Left ventricle myocardium inferior (tissue), 1 donor: ENCODE measurements around the gene DNAH5. TPM values are rescaled to one million over a fixed set of nuclear protein-coding genes. Genes with fewer than 3 reads are reported as not detected.

Experiments
- DNase-seq: peaks from one replicate; pipeline ENCODE4 v3.0.0-alpha.2; 2020
- H3K27ac ChIP-seq: fragments of 200-600 bp; replicated peaks from 2 replicates; pipeline ENCODE4 v1.8.0; 2021
- H3K27me3 ChIP-seq: fragments of 200-600 bp; 2 replicates; pipeline ENCODE4 v1.8.0; 2021; ENCODE audit warnings: low read depth
- H3K36me3 ChIP-seq: fragments of 200-600 bp; 2 replicates; pipeline ENCODE4 v1.8.0; 2021
- H3K4me1 ChIP-seq: fragments of 200-600 bp; 2 replicates; pipeline ENCODE4 v1.8.0; 2021
- H3K4me3 ChIP-seq: fragments of 200-600 bp; 2 replicates; pipeline ENCODE4 v1.8.0; 2021; ENCODE audit warnings: mild to moderate bottlenecking, moderate library complexity
- H3K9me3 ChIP-seq: fragments of 200-600 bp; replicated peaks from 2 replicates; pipeline ENCODE4 v1.8.0; 2021
- intact Hi-C: fragments of 100-400 bp; cut with micrococcal nuclease; formaldehyde crosslinking; loops from one replicate; pipeline ENCODE4 v1.11.0; 2022
- total RNA-seq: library from RNA; stranded (reverse); fragmentation: NEBNext Ultra II Directional; extraction: Animal tissue kit (Norgen Biotek cat#: 25700); gene quantifications from one replicate; pipeline ENCODE4 v1.2.1, GENCODE V29; 2021
- TF ChIP-seq, protein P1 (sequence below): fragments of 200-600 bp; IDR thresholded peaks from 2 replicates; pipeline ENCODE4 v1.8.0; 2021; ENCODE audit warnings: antibody characterized with exemption, mild to moderate bottlenecking, borderline replicate concordance
- donor health status: DM: no; HTN: yes; CAD: no; lungs with severe emphysema.

The DNAH5 gene
- total RNA-seq, 1 donor from 2014 or later: 0.14 TPM

DNA sequence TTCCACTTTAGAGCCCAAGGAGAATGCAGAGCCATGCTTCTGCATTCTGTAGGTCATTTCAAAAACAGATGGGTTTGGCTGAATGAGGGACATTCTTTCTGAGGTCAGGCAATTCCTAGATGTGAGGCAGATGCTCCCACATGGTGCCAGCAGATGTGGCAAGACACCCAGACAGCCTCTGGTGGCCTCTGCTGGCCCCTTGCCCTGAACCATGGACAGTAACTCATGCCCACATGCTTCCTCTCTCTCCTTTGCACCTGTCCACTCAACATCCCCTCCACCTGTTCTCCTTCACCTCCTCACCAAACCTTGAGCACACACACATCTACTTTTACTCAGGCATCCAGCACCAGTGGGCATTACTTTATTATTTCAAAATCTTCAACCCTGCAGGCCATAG is 252.3 kb downstream of the DNAH5 start:
- peaks cover 19% of the 10 kb centered on the region for H3K9me3 ChIP-seq
- DNase-seq: no peak
- TF ChIP-seq, protein P1, sequence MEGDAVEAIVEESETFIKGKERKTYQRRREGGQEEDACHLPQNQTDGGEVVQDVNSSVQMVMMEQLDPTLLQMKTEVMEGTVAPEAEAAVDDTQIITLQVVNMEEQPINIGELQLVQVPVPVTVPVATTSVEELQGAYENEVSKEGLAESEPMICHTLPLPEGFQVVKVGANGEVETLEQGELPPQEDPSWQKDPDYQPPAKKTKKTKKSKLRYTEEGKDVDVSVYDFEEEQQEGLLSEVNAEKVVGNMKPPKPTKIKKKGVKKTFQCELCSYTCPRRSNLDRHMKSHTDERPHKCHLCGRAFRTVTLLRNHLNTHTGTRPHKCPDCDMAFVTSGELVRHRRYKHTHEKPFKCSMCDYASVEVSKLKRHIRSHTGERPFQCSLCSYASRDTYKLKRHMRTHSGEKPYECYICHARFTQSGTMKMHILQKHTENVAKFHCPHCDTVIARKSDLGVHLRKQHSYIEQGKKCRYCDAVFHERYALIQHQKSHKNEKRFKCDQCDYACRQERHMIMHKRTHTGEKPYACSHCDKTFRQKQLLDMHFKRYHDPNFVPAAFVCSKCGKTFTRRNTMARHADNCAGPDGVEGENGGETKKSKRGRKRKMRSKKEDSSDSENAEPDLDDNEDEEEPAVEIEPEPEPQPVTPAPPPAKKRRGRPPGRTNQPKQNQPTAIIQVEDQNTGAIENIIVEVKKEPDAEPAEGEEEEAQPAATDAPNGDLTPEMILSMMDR: no peak
- no peak overlapping the region for H3K4me3 ChIP-seq
- H3K36me3 ChIP-seq: no peaks in the 10 kb centered on the region
- intact Hi-C loops: no loop called here
- no peak overlapping the region for H3K27ac ChIP-seq
- H3K4me1 ChIP-seq: no peaks in the 10 kb centered on the region
- no peaks in the 10 kb centered on the region for H3K27me3 ChIP-seq

DNA sequence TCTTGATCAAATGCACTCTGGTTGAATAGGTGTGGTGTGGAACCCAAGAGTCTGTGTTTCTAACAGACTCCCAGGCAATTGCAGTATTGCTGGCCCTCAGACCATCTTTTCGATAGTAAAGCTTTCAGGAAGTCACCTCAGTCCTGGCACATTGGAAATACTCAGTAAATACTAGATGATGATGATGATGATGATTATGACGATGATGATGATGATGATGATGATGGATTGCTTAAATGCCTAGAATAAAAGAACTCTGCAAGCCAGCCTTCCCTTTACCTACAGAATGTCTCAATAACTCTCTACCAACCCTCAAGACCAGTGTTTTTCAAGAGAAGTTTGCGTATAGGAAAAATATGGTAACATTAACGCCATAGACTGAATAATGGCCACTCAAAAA is 268.0 kb downstream of the DNAH5 start:
- no peak overlapping the region for H3K4me3 ChIP-seq
- DNase-seq: no peak
- H3K27me3 ChIP-seq: no peaks in the 10 kb centered on the region
- no peaks in the 10 kb centered on the region for H3K4me1 ChIP-seq
- TF ChIP-seq, protein P1: no peak
- H3K9me3 ChIP-seq: no peaks in the 10 kb centered on the region
- H3K36me3 ChIP-seq: no peaks in the 10 kb centered on the region
- H3K27ac ChIP-seq: no peak overlapping the region
- intact Hi-C loops: no loop called here

DNA sequence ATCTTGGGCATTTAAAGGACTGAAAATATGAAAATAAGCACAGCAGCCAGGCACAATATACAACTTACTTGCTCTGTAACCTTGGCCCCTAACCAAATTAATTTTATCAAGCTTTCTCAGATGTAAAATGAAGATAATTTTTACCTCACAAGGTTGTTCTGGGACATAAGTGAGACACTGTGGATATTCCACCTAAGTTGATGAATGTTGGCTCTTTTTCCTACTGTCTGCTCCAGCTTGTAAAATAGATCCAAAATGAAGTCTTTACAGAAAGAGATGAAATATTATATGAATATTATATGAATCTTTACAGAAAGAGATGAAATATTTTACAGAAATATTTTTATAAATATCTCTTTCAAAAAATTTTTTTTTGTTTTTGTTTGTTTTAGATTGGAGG is 270.1 kb downstream of the DNAH5 start:
- Histone ChIP-seq H3K27me3 (no peaks in the 10 kb centered on the region), H3K9me3 (peaks cover 5% of the 10 kb centered on the region), H3K4me3 (no peak overlapping the region), H3K27ac (no peak overlapping the region), H3K36me3 (no peaks in the 10 kb centered on the region), H3K4me1 (no peaks in the 10 kb centered on the region)
- DNase-seq: no peak
- intact Hi-C loops: no loop called here
- TF ChIP-seq, protein P1: no peak

DNA sequence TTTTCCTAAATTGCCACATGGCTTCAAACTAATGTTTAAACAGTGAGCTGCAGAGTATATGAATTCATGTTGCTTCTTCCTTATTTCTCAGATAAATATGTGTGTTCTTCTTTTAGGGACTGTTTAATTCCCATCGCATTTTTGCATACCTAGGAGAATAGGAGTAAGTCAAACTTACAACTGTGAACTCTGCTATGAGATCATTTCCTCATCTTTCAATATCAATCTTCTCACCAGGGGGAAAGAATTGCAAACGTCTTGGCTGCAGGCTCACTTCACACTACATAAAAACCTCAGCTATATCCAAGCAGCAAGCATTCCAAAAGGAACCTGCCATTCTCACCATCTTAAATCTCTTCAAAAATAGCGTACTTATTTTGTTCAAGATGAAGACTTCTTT is 271.0 kb downstream of the DNAH5 start:
- no peaks in the 10 kb centered on the region for H3K36me3 ChIP-seq
- no peak overlapping the region for H3K27ac ChIP-seq
- no peak overlapping the region for H3K4me3 ChIP-seq
- TF ChIP-seq, protein P1: no peak
- H3K9me3 ChIP-seq: peaks cover 5% of the 10 kb centered on the region
- H3K27me3 ChIP-seq: no peaks in the 10 kb centered on the region
- intact Hi-C loops: no loop called here
- DNase-seq: no peak
- H3K4me1 ChIP-seq: no peaks in the 10 kb centered on the region

DNA sequence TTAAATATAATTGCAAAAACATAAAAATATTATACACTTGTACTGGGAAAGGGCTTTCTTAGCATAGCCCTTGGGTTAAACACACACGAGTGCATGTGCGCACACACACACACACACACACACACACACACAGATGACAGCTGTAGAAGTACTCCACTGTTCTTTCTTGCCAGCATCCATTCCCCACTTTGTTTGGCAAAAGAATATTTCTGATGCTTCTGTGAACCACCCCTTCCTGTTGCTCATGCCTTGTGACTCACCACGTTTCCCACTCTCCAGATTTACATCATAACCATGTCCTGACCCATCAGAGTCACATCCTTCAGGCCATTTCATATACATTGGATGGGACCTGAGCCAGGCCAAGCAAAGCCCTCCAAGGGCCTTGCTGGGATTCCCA is 280.1 kb downstream of the DNAH5 start:
- Histone ChIP-seq H3K9me3 (peaks cover under 1% of the 10 kb centered on the region), H3K4me3 (no peak overlapping the region), H3K36me3 (no peaks in the 10 kb centered on the region), H3K27me3 (no peaks in the 10 kb centered on the region), H3K27ac (no peak overlapping the region), H3K4me1 (no peaks in the 10 kb centered on the region)
- DNase-seq: no peak
- TF ChIP-seq, protein P1: no peak
- intact Hi-C loops: no loop called here

DNA sequence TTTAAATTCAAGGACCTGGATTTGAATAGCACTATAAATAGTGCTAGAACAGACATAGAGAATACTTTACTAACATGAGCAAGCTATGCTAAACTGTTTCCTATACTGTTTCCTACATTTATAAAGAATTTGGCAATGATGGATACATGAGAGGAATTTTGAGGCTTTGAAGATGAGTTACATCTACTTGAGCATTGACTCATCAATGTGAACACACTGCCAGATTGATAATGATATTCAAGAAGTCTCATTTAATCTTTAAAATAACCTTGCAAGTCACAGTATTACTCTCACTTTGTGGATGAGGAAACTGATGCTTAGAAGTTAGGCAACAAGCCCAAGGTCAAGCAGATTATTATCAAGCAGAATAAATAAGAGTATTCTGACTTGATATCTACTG is 281.9 kb downstream of the DNAH5 start:
- TF ChIP-seq, protein P1: no peak
- H3K36me3 ChIP-seq: no peaks in the 10 kb centered on the region
- H3K4me1 ChIP-seq: no peaks in the 10 kb centered on the region
- no peaks in the 10 kb centered on the region for H3K27me3 ChIP-seq
- intact Hi-C loops: no loop called here
- no peak overlapping the region for H3K4me3 ChIP-seq
- no peak for DNase-seq
- H3K9me3 ChIP-seq: no peaks in the 10 kb centered on the region
- no peak overlapping the region for H3K27ac ChIP-seq
